Measurements from ENCODE around the gene PER2. TPM values are rescaled to one million over a fixed set of nuclear protein-coding genes. Genes with fewer than 3 reads are reported as not detected.

The PER2 gene
- polyA plus RNA-seq, 2 of the 4 experiments (the other 2 are of a cell fraction), result 3.4 to 8.5 TPM

DNA sequence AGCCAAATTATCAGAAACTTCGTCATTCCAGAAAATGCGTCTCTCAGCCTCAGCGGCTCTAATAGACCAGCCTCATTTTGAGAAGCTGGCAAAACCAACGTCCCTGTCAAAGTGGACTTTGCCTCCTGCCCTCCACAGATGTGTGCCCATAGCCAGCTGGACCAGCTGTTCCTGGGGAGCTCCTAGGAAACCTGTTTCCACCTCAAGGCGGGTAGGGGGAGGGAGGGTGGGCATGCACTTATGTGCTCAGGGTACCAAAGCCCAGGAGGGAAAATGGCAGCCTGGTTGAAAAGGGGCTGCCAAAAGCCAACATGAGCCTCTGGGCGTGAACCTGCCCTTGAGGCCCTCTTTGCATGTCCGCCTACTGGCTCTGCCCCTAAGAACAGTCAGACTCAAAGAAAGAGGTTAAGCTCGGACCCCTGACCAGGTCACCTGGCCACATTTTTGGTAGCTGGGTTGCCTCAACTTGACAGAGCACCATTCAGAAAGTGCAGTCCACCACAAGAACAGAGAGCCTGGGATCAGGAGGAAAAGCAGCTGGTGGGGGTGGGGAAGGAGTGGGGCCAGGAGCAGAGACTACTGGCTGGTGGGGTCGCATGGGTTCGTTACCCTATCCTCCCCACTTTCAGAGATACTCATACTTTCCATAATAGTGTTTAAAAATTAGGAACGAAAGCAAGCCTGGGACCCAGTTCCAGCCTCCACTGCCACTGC lies 3.5 kb downstream of the PER2 start:
- WGBS (ENCODE audit: missing lambda C conversion rate), result 61% methylated on average over 10 of the region's 11 CpGs
- Histone ChIP-seq H3K4me1 (peaks cover 62% of the 10 kb centered on the region), H3K27ac (peak overlapping the region; percentile 90 to 95), H3K9me3 (no peaks in the 10 kb centered on the region), H3K4me3 (peak overlapping the region; percentile 23; the same call in 2 of the 3 replicates), H3K4me2 (peak overlapping the region; percentile 92)
- no peak for FAIRE-seq
- ChIA-PET POLR2A (interaction anchor here (0.5 kb wide), 1 partner anchor 57 kb away, joined by 3 read pairs; no protein-coding TSS in a partner anchor), CTCF (interaction anchor here (0.6 to 22.7 kb wide), 10 partner anchors 8 to 821 kb away, joined by 3 to 351 read pairs (median 4); no protein-coding TSS in a partner anchor)
- no peak for DNase-seq (ENCODE audit: low read depth in 1 of 2, low spot score in 1 of 2)
- no peak for TF ChIP-seq RFX5 (IDR thresholded peaks at IDR 0.05)
- no peak for TF ChIP-seq GATA3 (IDR thresholded peaks at IDR 0.05; ENCODE audit: borderline replicate concordance)
- TF ChIP-seq CEBPB (IDR thresholded peaks at IDR 0.05), result no peak
- ATAC-seq, result no peak

- DNase-seq (ENCODE audit: low read depth in 1 of 2, low spot score in 1 of 2) (no peak), ATAC-seq (no peak), FAIRE-seq (no peak)
- POLR2A ChIA-PET, result interaction anchor here (0.7 kb wide), 1 partner anchor 565 kb away, joined by 3 read pairs; no protein-coding TSS in a partner anchor
- TF ChIP-seq POLR2AphosphoS2 (conservative IDR thresholded peaks at IDR 0.05; ENCODE audit: low read length) (0 out of 2 replicates have a peak, but pooled peaks have one; percentile 37), CHD4 (IDR thresholded peaks at IDR 0.05; ENCODE audit: borderline replicate concordance) (no peak), NR3C1 (IDR thresholded peaks at IDR 0.05) (no peak), JUN (IDR thresholded peaks at IDR 0.05) (no peak), KDM1A (IDR thresholded peaks at IDR 0.05; ENCODE audit: low read depth) (peak; percentile 62; the same call in 1 of the 2 replicates), PHF8 (IDR thresholded peaks at IDR 0.05; ENCODE audit: borderline replicate concordance, low read depth) (no peak)
- peak overlapping the region; percentile 92; the same call in 2 of the 3 replicates for H3K4me2 ChIP-seq
- H3K4me1 ChIP-seq, result peaks cover 54% of the 10 kb centered on the region
- CTCF ChIA-PET, result interaction anchor here (0.8 to 22.7 kb wide), 9 partner anchors 10 to 75 kb away, joined by 3 to 351 read pairs (median 4); no protein-coding TSS in a partner anchor
- 90% methylated on average over 16 of the region's 17 CpGs for WGBS (ENCODE audit: missing lambda C conversion rate)
- H3K4me3 ChIP-seq, result no peak overlapping the region
- H3K27ac ChIP-seq, result peak overlapping the region; percentile 90 to 95
- no peaks in the 10 kb centered on the region for H3K9me3 ChIP-seq
Measured at GRCh38 chr2:238282861-238283738, 5.3 kb downstream of the PER2 start.

GRCh38 chr2:238281826-238282480 lies 6.5 kb downstream of the PER2 start:
- 92% methylated on average over 13 of the region's 13 CpGs for WGBS (ENCODE audit: missing lambda C conversion rate)
- Histone ChIP-seq H3K4me3 (no peak overlapping the region), H3K9me3 (no peaks in the 10 kb centered on the region), H3K4me2 (no peak overlapping the region), H3K4me1 (peaks cover 48% of the 10 kb centered on the region), H3K27ac (peak overlapping the region in 1 of 2 experiments; percentile 90; a peak in 2 of 6 replicates)
- no peak for FAIRE-seq
- no peak for ATAC-seq
- DNase-seq (ENCODE audit: low read depth in 1 of 2, low spot score in 1 of 2), result no peak
- POLR2A ChIA-PET, result no interaction called here
- CTCF ChIA-PET, result interaction anchor here (1.2 to 22.7 kb wide), 3 partner anchors 9 to 503 kb away, joined by 3 to 351 read pairs (median 3); no protein-coding TSS in a partner anchor
- TF ChIP-seq HOXB5 (CRISPR knock-in tag; IDR thresholded peaks at IDR 0.05), result no peak
- no peak for TF ChIP-seq RFX5 (IDR thresholded peaks at IDR 0.05)
- TF ChIP-seq E2F6 (IDR thresholded peaks at IDR 0.05; ENCODE audit: borderline replicate concordance, low read depth), result no peak
- no peak for TF ChIP-seq KDM1A (IDR thresholded peaks at IDR 0.05; ENCODE audit: low read depth)
- TF ChIP-seq ZNF302 (CRISPR knock-in tag; IDR thresholded peaks at IDR 0.05), result no peak
- TF ChIP-seq FOSL2 (IDR thresholded peaks at IDR 0.05), result no peak
- no peak for TF ChIP-seq FOSL2 (CRISPR knock-in tag; IDR thresholded peaks at IDR 0.05)
- no peak for TF ChIP-seq POLR2A (IDR thresholded peaks at IDR 0.05; ENCODE audit: low read length)
- TF ChIP-seq ZC3H11A (IDR thresholded peaks at IDR 0.05), result no peak
- no peak for TF ChIP-seq MAZ (IDR thresholded peaks at IDR 0.05; ENCODE audit: borderline replicate concordance, low read depth, low read length)
- TF ChIP-seq HOXA7 (CRISPR knock-in tag; IDR thresholded peaks at IDR 0.05), result no peak

All from A549 (cell line).